Endodermal cell (in vitro differentiated cells): ENCODE measurements around the gene AOC3. TPM values are rescaled to one million over a fixed set of nuclear protein-coding genes. Genes with fewer than 3 reads are reported as not detected.

Source experiments
- DNase-seq: peaks from one replicate; pipeline ENCODE4 v3.0.0-alpha.2; 2017
- H3K27ac ChIP-seq: 2 replicates; pipeline ENCODE4 v1.5.1; 2013; ENCODE audit warnings: mild to moderate bottlenecking, low read depth, low read length, moderate library complexity
- H3K27me3 ChIP-seq: 2 replicates; pipeline ENCODE4 v1.6.1; 2013; ENCODE audit warnings: mild to moderate bottlenecking, low read length, moderate library complexity; ENCODE audit not compliant: insufficient read depth, control insufficient read depth, poor library complexity, severe bottlenecking
- H3K36me3 ChIP-seq: 2 replicates; pipeline ENCODE4 v1.7.0; 2013; ENCODE audit warnings: mild to moderate bottlenecking, low read length, moderate library complexity; ENCODE audit not compliant: control insufficient read depth, insufficient read depth
- H3K4me1 ChIP-seq: one replicate; pipeline ENCODE4 v1.7.0; 2013; ENCODE audit warnings: low read length; ENCODE audit not compliant: control insufficient read depth, insufficient read depth
- H3K4me3 ChIP-seq: 2 replicates; pipeline ENCODE4 v1.5.1; 2013; ENCODE audit warnings: mild to moderate bottlenecking, low read length, moderate library complexity
- H3K9ac ChIP-seq: 2 replicates; pipeline ENCODE4 v1.6.1; 2013; ENCODE audit warnings: mild to moderate bottlenecking, low read length, moderate library complexity; ENCODE audit not compliant: poor library complexity, severe bottlenecking; ENCODE audit errors: extremely low read depth
- H3K9me3 ChIP-seq: 2 replicates; pipeline ENCODE4 v1.6.1; 2013; ENCODE audit warnings: mild to moderate bottlenecking, low read length, moderate library complexity; ENCODE audit not compliant: control insufficient read depth
- H3K27ac Mint-ChIP-seq: 2 replicates; pipeline ENCODE4 v1.8.0; 2020; ENCODE audit warnings: mixed read lengths
- H3K27me3 Mint-ChIP-seq: 2 replicates; pipeline ENCODE4 v1.8.0; 2021; ENCODE audit warnings: mild to moderate bottlenecking, mixed read lengths; ENCODE audit not compliant: insufficient read depth
- H3K36me3 Mint-ChIP-seq: 2 replicates; pipeline ENCODE4 v1.8.0; 2020; ENCODE audit warnings: low read depth, mixed read lengths
- H3K4me1 Mint-ChIP-seq: 2 replicates; pipeline ENCODE4 v1.8.0; 2020; ENCODE audit warnings: mixed read lengths
- H3K4me3 Mint-ChIP-seq: 2 replicates; pipeline ENCODE4 v1.8.0; 2020; ENCODE audit warnings: mild to moderate bottlenecking, moderate library complexity, mixed read lengths
- H3K9me3 Mint-ChIP-seq: 2 replicates; pipeline ENCODE4 v1.8.0; 2020; ENCODE audit warnings: mild to moderate bottlenecking, mixed read lengths
- WGBS, 2 experiments: methylation state at CpG; one replicate each; pipeline versions ENCODE4 v1.1.5 to v1.1.7; 2013; ENCODE audit warnings: missing lambda C conversion rate in 2 of 2, mixed read lengths in 1 of 2; ENCODE audit not compliant: insufficient coverage in 1 of 2, insufficient read length in 1 of 2; 5-methylcytosine and 5-hydroxymethylcytosine counted together
- total RNA-seq, 2 donors: library from RNA; stranded (reverse); fragmentation: NEBNext Ultra II Directional in 1 of 2; extraction: Animal tissue kit (Norgen Biotek cat#: 25700) in 1 of 2; gene quantifications; 2 replicates in 1 of 2; 3 replicates in 1 of 2; pipeline ENCODE4 v1.2.1, GENCODE V29; 2021
- TF ChIP-seq, protein P1 (sequence below): fragments of 200-600 bp; sonication (generic); conservative IDR thresholded peaks from 2 replicates; pipeline ENCODE4 v1.5.0; 2021; ENCODE audit warnings: antibody characterized with exemption, mild to moderate bottlenecking

Gene AOC3
- total RNA-seq, 2 donors from 2014 or later: 1.3 to 1.9 TPM

DNA sequence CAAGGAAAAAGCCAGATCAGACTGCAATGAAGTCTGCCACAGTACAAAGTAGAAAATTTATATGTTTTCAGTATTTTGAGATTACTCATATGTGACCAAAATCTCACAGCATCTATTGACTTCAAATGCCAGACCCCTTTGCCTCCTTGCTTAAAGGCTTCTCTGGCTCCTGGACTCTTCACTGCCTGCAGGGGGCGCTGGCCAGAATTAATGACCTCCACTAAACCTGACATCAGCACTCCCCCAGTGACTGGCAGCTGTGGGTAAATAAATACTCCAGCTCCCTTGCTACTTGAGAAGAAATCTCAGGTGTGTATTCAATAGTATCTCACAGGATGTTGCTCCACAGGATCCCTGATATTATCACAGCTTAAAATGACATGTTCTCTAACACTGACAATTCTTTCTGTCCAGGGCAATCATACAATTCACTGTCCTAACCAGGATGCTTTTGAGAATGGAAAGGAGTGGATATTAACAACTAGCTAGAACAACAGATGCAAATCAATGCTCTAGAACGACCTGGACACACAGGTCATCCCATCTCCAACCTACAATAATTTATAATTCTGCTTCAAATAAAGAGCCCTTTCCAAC is 31.0 kb upstream of the AOC3 start:
- no peaks in the 10 kb centered on the region for H3K9me3 ChIP-seq
- TF ChIP-seq, protein P1, sequence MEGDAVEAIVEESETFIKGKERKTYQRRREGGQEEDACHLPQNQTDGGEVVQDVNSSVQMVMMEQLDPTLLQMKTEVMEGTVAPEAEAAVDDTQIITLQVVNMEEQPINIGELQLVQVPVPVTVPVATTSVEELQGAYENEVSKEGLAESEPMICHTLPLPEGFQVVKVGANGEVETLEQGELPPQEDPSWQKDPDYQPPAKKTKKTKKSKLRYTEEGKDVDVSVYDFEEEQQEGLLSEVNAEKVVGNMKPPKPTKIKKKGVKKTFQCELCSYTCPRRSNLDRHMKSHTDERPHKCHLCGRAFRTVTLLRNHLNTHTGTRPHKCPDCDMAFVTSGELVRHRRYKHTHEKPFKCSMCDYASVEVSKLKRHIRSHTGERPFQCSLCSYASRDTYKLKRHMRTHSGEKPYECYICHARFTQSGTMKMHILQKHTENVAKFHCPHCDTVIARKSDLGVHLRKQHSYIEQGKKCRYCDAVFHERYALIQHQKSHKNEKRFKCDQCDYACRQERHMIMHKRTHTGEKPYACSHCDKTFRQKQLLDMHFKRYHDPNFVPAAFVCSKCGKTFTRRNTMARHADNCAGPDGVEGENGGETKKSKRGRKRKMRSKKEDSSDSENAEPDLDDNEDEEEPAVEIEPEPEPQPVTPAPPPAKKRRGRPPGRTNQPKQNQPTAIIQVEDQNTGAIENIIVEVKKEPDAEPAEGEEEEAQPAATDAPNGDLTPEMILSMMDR: peak; percentile 97
- Mint-ChIP-seq H3K4me1 (peaks cover 7% of the 10 kb centered on the region), H3K27me3 (no peaks in the 10 kb centered on the region), H3K36me3 (peaks cover 53% of the 10 kb centered on the region), H3K27ac (peak overlapping the region; percentile 67), H3K9me3 (no peaks in the 10 kb centered on the region), H3K4me3 (no peak overlapping the region)
- H3K4me1 ChIP-seq: no peaks in the 10 kb centered on the region
- no peaks in the 10 kb centered on the region for H3K27me3 ChIP-seq
- 14 to 28% methylated on average over 2 of the region's 2 CpGs for WGBS, 2 experiments
- no peak overlapping the region for H3K27ac ChIP-seq
- peak; percentile 96 for DNase-seq
- H3K4me3 ChIP-seq: no peak overlapping the region
- peaks cover 54% of the 10 kb centered on the region for H3K36me3 ChIP-seq
- H3K9ac ChIP-seq: no peak overlapping the region

DNA sequence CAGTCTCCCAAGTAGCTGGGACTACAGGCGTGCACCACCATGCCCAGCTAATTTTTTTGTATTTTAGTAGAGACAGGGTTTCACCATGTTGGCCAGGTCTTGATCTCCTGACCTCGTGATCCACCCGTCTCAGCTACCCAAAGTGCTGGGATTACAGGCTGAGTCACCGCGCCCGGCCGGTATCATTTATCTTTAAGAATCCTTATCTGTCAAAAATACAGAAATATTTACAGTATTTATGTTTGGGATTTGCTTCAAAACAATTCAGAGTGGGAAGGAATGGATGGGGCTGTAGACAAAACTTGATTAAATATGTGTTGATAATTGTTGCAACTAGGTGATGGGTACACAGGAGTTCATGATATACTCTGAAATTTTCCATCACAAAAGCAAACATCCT is 29.8 kb upstream of the AOC3 start:
- Histone ChIP-seq H3K27ac (no peak overlapping the region), H3K4me1 (no peaks in the 10 kb centered on the region), H3K9me3 (no peaks in the 10 kb centered on the region), H3K4me3 (no peak overlapping the region), H3K27me3 (no peaks in the 10 kb centered on the region), H3K9ac (no peak overlapping the region), H3K36me3 (peaks cover 43% of the 10 kb centered on the region)
- DNase-seq: no peak
- Mint-ChIP-seq H3K27me3 (no peaks in the 10 kb centered on the region), H3K4me1 (peaks cover 7% of the 10 kb centered on the region), H3K4me3 (no peak overlapping the region), H3K27ac (no peak overlapping the region), H3K36me3 (peaks cover 43% of the 10 kb centered on the region), H3K9me3 (no peaks in the 10 kb centered on the region)
- WGBS, 2 experiments: 96 to 100% methylated on average over 1 to 7 of the region's 7 CpGs
- TF ChIP-seq, protein P1: no peak

DNA sequence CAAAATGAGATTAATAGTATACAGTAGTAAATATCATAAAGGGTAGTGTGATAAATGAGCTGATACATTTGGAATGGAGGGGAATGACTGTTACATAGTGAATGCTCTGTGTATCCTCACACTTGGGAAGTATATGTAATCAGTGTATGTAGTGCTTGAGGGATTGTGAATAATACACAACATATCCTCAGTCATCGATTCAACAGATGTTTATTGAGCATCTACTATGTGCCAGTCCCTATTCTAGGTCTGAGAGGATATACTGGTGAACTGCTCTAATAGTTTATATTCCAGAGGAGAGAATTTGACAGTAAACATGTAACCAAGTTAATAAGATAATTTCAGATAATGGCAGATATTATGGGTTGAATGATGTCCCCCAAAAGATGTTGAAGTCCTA is 23.5 kb upstream of the AOC3 start:
- 71 to 100% methylated on average over 1 of the region's 1 CpG for WGBS, 2 experiments
- Histone ChIP-seq H3K27me3 (peaks cover 29% of the 10 kb centered on the region), H3K9ac (no peak overlapping the region), H3K36me3 (no peaks in the 10 kb centered on the region), H3K4me3 (no peak overlapping the region), H3K4me1 (no peaks in the 10 kb centered on the region), H3K27ac (no peak overlapping the region), H3K9me3 (no peaks in the 10 kb centered on the region)
- DNase-seq: no peak
- TF ChIP-seq, protein P1: no peak
- H3K9me3 Mint-ChIP-seq: no peaks in the 10 kb centered on the region
- no peak overlapping the region for H3K4me3 Mint-ChIP-seq
- no peaks in the 10 kb centered on the region for H3K36me3 Mint-ChIP-seq
- peaks cover 10% of the 10 kb centered on the region for H3K4me1 Mint-ChIP-seq
- H3K27ac Mint-ChIP-seq: no peak overlapping the region
- peaks cover 24% of the 10 kb centered on the region for H3K27me3 Mint-ChIP-seq
